Central memory CD8-positive, alpha-beta T cell (primary cell): Measurements from ENCODE around the gene ITIH1.

ENCODE experiments used
- ATAC-seq: fragments of 150-1000 bp; cut with Tn5 transposase; replicated peaks from 2 replicates; pipeline ENCODE4 v1.10.0; 2022; ENCODE audit warnings: mild to moderate bottlenecking, moderate FRiP score, moderate number of reproducible peaks; ENCODE audit not compliant: poor library complexity, severe bottlenecking; ENCODE audit errors: extremely low read depth
- DNase-seq, 2 donors: peaks; one replicate each; pipeline ENCODE4 v3.0.0; 2021; ENCODE audit warnings: low spot score in 2 of 2
- H3K27ac Mint-ChIP-seq: one replicate; pipeline ENCODE4 v1.8.0; 2022; ENCODE audit warnings: low read depth, mild to moderate bottlenecking, moderate library complexity, mixed read lengths
- H3K27me3 Mint-ChIP-seq: one replicate; pipeline ENCODE4 v1.8.0; 2022; ENCODE audit warnings: mixed read lengths
- H3K36me3 Mint-ChIP-seq: one replicate; pipeline ENCODE4 v1.8.0; 2022; ENCODE audit warnings: mild to moderate bottlenecking, moderate library complexity, mixed read lengths; ENCODE audit not compliant: insufficient read depth
- H3K4me1 Mint-ChIP-seq: one replicate; pipeline ENCODE4 v1.8.0; 2022; ENCODE audit warnings: mixed read lengths
- H3K4me3 Mint-ChIP-seq: one replicate; pipeline ENCODE4 v1.8.0; 2022; ENCODE audit warnings: mild to moderate bottlenecking, moderate library complexity, mixed read lengths
- H3K9me3 Mint-ChIP-seq: one replicate; pipeline ENCODE4 v1.8.0; 2022; ENCODE audit warnings: mixed read lengths

The ITIH1 gene

DNA sequence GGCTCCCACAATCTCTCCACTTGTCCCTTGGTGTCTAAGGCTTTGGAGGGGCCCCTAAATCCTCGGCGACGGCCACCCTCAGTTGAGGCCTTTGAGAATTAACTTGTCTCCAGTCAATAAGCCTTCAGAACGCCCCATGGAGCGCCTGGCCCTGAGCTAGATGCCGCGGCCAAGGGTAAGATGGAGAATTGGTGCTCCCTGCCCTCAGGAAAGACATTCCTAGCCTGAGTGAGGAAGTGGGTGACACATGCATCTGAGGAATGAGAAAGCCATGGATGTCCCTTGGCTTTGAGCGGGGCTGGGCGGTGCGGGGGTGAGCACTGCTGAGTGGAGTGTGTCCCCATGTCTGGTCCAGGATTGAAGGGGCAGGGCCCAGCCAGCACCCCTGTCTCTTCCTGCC, 39.8 kb downstream of the ITIH1 start:
- H3K4me3 Mint-ChIP-seq, result no peak overlapping the region
- no peak overlapping the region for H3K27ac Mint-ChIP-seq
- no peaks in the 10 kb centered on the region for H3K27me3 Mint-ChIP-seq
- ATAC-seq (no peak), DNase-seq (no peak)
- no peaks in the 10 kb centered on the region for H3K36me3 Mint-ChIP-seq
- H3K4me1 Mint-ChIP-seq, result no peaks in the 10 kb centered on the region
- no peaks in the 10 kb centered on the region for H3K9me3 Mint-ChIP-seq

DNA sequence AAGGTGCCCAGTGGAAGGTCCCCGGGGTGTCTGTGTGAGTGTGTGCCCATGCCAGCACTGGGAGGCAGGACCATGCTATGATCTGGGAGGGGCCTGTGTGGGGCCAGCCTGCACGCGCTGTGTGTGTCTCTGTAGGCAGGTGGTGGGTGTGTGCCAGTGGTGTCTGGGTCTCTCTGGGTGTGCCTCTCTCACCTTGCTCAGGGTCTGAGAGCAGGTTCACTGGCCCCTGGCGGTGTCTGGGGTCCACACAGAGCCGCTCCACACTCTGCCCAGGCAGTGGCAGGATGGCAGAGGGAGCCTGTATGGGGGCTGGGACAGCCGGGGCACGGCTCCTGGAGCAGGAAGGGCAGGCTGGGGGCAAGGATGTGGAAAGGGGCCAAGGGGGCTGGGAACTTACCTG, 40.5 kb downstream of the ITIH1 start:
- no peaks in the 10 kb centered on the region for H3K9me3 Mint-ChIP-seq
- no peak overlapping the region for H3K4me3 Mint-ChIP-seq
- no peaks in the 10 kb centered on the region for H3K4me1 Mint-ChIP-seq
- no peaks in the 10 kb centered on the region for H3K36me3 Mint-ChIP-seq
- DNase-seq, result no peak
- no peaks in the 10 kb centered on the region for H3K27me3 Mint-ChIP-seq
- no peak overlapping the region for H3K27ac Mint-ChIP-seq
- ATAC-seq, result no peak

DNA sequence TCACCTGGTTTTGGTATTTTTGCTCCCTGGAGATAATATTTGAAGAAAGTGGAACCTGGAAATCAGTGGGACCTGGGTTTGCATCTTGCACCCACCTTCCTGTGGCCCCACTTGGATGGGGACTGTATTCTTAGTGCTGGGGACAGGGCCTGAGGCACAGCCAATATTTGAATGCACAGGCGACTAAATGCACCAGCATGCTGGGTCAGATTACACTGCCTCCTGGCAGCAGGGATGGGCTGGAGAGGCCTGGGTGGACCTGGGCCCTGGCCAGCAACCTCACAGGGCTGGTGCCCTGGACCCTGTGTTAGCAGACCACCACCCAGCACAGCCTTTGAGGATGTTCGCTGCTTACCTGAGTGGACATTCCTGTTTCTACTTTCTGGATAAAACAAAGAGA, 42.5 kb downstream of the ITIH1 start:
- Mint-ChIP-seq H3K27me3 (no peaks in the 10 kb centered on the region), H3K4me3 (no peak overlapping the region), H3K4me1 (no peaks in the 10 kb centered on the region), H3K36me3 (peaks cover 1% of the 10 kb centered on the region), H3K9me3 (no peaks in the 10 kb centered on the region), H3K27ac (no peak overlapping the region)
- ATAC-seq (no peak), DNase-seq (no peak)

DNA sequence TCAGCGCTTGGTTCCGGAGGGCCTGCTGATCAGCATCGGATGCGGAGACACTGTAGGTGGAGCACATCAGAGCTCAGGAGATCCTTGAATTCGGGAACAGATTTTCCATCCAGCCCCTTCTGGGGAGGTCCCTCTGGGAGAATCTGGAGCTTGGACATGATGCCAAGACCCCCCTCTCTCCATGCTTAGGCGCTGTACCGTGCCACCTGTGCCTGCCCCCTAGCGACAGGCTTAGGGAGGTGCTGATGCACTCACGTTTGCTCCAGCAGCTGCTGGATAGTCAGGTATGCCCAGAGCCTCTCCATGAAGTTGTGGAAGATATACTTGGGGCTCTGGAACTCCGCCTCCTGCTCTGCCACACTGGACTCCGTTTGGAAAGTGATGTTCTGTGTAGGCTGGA, 43.3 kb downstream of the ITIH1 start:
- H3K4me3 Mint-ChIP-seq, result no peak overlapping the region
- ATAC-seq (no peak), DNase-seq (no peak)
- no peak overlapping the region for H3K27ac Mint-ChIP-seq
- no peaks in the 10 kb centered on the region for H3K27me3 Mint-ChIP-seq
- H3K4me1 Mint-ChIP-seq, result no peaks in the 10 kb centered on the region
- peaks cover 1% of the 10 kb centered on the region for H3K36me3 Mint-ChIP-seq
- H3K9me3 Mint-ChIP-seq, result no peaks in the 10 kb centered on the region

DNA sequence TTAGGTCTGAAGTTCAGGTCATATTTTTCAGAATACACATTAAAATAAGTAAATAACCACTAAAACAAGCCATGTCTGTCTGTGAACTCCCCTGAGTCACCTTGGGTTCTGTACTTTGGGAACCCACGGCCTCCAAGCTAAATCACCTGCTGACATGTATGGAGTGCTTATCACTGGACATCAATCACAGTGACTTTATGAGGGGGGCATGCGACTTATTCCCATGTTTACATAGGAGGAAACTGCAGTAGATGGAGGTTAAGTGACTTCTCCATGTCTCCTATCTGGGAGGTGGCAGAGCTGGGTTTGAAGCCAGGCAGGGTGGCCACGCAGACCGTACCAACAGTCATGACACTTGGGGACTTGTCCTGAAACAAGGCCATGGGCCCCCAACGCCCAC, 45.0 kb downstream of the ITIH1 start:
- H3K9me3 Mint-ChIP-seq, result no peaks in the 10 kb centered on the region
- H3K36me3 Mint-ChIP-seq, result peaks cover 2% of the 10 kb centered on the region
- ATAC-seq (no peak), DNase-seq (no peak)
- H3K4me3 Mint-ChIP-seq, result no peak overlapping the region
- no peaks in the 10 kb centered on the region for H3K27me3 Mint-ChIP-seq
- no peak overlapping the region for H3K27ac Mint-ChIP-seq
- H3K4me1 Mint-ChIP-seq, result no peaks in the 10 kb centered on the region

DNA sequence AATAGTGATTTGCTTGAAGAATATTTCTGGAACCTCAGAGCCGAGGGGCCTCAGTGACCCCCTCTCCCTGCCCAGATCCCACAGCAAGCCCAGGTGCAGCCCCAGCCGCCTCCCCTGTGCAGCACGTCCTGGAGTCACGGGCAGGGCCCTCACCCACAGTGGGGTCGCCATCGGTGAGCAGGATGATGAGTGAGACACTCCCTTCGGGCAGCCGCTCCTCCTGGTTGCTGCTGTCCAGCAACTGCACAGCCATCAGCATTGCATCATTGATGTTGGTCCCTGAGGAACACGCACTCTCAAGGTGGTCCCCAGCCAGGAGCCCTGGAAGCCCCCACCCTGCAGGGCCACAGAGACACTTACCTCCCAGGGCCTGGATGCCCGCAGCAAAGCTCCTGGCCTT, 46.6 kb downstream of the ITIH1 start:
- ATAC-seq (no peak), DNase-seq (no peak)
- Mint-ChIP-seq H3K36me3 (peaks cover 5% of the 10 kb centered on the region), H3K27me3 (no peaks in the 10 kb centered on the region), H3K4me3 (no peak overlapping the region), H3K9me3 (no peaks in the 10 kb centered on the region), H3K27ac (no peak overlapping the region), H3K4me1 (no peaks in the 10 kb centered on the region)

DNA sequence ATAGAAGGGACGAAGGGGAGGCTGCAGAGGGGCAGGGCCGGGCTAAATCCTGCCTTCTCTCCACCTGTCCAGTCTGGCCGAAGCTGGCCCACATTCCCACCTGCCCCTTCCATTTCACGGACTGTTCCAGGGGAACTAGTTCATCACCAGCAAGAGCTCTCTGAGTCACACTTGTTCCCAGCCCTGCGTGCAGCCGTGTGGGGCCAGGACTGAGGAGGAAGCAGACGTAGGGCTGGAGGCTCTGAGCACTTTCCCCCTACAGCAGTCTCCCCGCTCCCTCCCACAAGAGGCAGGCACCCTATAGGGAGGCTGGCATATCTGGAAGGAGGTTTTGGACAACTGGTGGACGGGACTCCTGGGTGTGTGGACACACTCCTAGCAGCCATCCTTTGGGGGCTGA, 50.0 kb downstream of the ITIH1 start:
- Mint-ChIP-seq H3K4me3 (no peak overlapping the region), H3K4me1 (no peaks in the 10 kb centered on the region), H3K9me3 (no peaks in the 10 kb centered on the region), H3K27ac (no peak overlapping the region), H3K27me3 (no peaks in the 10 kb centered on the region), H3K36me3 (peaks cover 5% of the 10 kb centered on the region)
- DNase-seq (no peak), ATAC-seq (no peak)

DNA sequence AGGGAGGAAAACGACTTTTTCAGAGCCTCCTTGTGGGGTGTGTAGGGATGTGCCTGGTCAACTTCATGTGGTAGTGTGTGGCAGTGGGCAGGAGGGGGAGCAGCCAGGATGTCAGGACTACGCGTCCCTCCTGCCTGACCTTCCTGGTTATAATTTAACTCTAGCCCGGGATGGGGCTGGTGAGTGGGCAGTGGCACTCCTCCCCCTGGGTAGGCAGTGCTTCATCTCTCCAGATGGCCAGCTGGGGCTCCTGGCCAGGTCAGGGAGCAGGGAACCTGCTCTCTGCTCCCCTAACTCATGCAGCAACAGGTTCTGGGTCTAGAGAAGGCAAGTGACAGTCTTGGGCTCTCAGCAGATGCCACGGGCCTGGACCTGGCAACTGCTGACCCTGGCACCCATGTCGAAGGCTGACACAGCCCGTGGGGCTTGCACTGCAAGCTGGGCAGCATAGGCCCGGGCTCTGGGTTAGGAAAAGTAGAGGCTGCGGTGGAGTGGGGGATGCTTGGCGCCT, 50.5 kb downstream of the ITIH1 start:
- Mint-ChIP-seq H3K4me3 (no peak overlapping the region), H3K9me3 (no peaks in the 10 kb centered on the region), H3K27ac (no peak overlapping the region), H3K36me3 (peaks cover 5% of the 10 kb centered on the region), H3K27me3 (no peaks in the 10 kb centered on the region), H3K4me1 (no peaks in the 10 kb centered on the region)
- DNase-seq (no peak), ATAC-seq (no peak)

DNA sequence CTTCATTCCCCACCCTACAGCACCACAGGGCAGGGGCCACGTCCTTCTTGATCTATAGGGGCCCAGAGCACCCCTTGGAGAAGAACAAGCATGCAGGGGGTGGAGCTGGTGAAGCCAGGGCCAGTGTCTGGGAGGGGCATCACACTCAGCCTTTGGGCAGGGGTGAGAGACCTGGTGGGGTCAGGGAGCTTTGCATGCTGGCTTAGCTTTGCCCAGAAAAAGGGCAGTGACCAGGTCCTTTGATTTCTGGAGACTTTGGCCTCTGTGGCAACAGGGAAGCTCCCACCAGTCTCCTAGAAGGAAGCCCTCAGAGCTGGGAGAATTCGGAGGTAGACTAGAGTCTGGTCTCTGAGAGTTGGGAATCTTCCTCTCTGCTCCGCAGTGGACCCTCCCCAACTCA, 52.1 kb downstream of the ITIH1 start:
- no peaks in the 10 kb centered on the region for H3K9me3 Mint-ChIP-seq
- H3K27me3 Mint-ChIP-seq, result no peaks in the 10 kb centered on the region
- H3K27ac Mint-ChIP-seq, result no peak overlapping the region
- H3K4me1 Mint-ChIP-seq, result no peaks in the 10 kb centered on the region
- DNase-seq (no peak), ATAC-seq (no peak)
- H3K4me3 Mint-ChIP-seq, result no peak overlapping the region
- peaks cover 4% of the 10 kb centered on the region for H3K36me3 Mint-ChIP-seq

DNA sequence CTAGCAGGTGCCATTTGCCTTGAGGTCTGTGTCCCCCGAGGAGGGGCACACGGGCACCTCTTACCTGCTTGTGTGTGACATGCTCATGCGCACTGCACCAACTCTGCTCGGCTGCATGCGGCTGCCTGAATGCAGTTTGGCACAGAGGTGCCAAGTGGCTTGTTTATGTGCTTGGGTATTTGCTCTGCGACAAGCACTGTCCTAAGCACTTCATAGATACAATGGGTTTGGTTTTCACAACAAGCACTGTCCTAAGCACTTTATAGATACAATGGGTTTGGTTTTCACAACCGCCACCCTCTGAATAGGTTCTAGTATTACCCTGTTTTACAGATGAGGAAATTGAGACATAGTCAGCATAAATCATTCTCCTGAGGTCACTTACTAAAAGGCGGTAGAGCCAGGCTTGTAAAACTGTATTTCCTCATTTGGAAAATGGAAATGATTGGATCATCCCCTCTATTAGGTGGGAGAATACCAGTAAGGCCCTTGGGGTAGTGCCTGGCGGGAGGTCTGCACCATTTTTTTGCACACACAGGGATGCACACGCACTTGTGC, 52.6 kb downstream of the ITIH1 start:
- no peak for DNase-seq
- Mint-ChIP-seq H3K4me3 (no peak overlapping the region), H3K27me3 (no peaks in the 10 kb centered on the region), H3K9me3 (no peaks in the 10 kb centered on the region), H3K36me3 (peaks cover 5% of the 10 kb centered on the region), H3K4me1 (no peaks in the 10 kb centered on the region), H3K27ac (no peak overlapping the region)
- no peak for ATAC-seq

DNA sequence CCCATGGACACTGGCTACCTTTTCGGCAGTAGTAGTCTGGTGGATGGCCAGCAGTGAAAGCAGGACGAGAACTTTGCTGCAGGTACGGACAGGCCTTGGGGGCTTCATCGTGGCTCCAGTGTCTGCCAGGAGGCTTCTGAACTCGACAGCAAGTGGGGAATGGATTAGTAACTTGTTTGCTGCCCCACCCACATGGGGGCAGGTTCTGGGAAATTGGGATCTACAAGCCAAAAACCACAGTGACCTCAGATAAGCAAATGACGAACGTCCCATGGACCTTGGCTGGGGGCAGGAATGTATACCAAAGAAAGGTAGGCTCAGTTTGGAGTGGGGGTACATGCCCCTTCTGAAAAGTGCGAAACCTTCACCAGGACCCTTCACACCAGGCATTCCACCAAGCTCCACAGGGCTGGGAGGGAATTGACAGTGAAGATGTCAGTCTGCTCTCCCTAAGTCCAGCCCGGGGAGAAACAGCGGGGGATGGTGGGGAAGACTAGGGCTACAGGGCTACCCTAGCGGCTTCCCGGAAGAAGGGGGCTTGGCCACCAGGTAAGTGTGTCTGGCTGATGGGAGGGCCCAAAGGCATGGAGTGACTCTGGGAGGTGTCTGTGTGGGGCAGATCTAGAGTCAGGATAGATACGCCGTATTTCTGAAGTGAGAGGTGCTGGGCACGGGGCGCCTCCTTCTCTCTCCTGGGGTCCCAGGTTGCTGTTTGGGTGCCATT, 53.3 kb downstream of the ITIH1 start, which contains the start of gene ITIH4:
Gene ITIH4 (minus strand): TSS at position 138 of the 724 bp plus-strand sequence. CDS start 30 bp downstream, at position 108.
- Mint-ChIP-seq H3K9me3 (no peaks in the 10 kb centered on the region), H3K36me3 (peaks cover 8% of the 10 kb centered on the region), H3K27ac (peak within 1 kb of the TSS; percentile 53), H3K4me3 (no peak within 1 kb of the TSS), H3K4me1 (no peaks in the 10 kb centered on the region), H3K27me3 (no peaks in the 10 kb centered on the region)
- DNase-seq, result no peak
- ATAC-seq, result no peak

DNA sequence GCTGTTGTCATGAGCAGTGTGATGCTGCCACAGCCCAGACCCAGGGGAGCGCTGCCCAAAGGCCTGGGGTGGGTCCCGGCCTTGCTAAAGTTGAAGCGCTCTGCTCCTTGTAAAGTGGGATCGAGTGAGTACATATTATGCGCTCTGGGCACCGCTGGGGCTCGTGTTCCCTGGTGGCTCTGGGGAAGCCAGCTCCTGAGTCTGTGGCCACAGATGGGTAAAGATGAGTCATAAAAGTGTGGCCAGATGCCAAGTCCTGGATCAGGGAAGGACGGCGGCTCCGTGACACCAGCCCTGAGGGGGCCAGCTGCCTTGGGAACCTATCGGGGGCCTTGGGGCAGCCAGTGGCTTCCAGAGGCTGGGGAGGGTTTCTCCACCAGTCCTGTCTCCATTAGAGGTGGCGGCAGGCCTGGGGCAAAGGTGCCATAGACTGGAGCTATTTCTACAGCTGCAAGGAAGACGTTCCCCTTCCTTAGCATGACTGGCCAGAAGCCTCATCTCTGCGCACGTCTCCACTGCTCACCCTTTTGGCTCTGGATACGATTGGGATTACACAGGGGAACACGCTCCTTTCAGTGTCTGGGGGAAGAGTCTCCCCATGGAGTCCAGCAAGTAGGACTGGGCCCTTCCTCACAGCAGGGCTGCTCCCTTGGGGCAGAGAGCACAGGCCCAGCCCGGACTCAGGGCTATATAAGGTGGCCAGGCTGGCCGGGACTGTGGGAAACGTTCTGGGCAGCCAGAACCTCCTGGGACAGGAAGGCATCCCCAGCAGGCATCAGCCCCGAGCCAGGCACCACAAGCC, 54.3 kb downstream of the ITIH1 start:
- Mint-ChIP-seq H3K9me3 (no peaks in the 10 kb centered on the region), H3K27ac (peak overlapping the region; percentile 53), H3K36me3 (peaks cover 11% of the 10 kb centered on the region), H3K4me1 (peaks cover 4% of the 10 kb centered on the region), H3K27me3 (no peaks in the 10 kb centered on the region), H3K4me3 (no peak overlapping the region)
- DNase-seq (no peak), ATAC-seq (no peak)

DNA sequence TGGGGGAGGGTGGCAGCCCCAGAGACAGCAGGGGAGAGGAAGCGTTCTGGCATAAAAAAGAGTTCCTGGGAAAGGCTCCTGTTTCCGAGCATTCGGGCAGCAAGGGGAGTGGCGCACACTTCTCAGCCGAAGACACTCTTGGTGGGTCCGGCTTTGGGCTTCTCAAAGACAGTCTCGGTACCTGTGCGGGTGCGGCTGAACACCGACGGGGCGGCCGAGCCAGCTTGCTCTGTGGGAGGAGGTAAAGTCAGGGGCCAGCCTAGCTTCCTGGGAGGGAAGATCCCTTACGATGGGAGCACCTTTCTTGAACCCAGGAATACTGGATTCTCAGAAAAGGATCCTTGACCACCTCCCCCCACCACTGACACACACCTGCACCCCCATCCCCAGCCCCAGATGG, 55.8 kb downstream of the ITIH1 start:
- no peaks in the 10 kb centered on the region for H3K9me3 Mint-ChIP-seq
- peaks cover 7% of the 10 kb centered on the region for H3K36me3 Mint-ChIP-seq
- no peaks in the 10 kb centered on the region for H3K27me3 Mint-ChIP-seq
- H3K4me3 Mint-ChIP-seq, result no peak overlapping the region
- ATAC-seq (no peak), DNase-seq (no peak)
- H3K4me1 Mint-ChIP-seq, result peaks cover 17% of the 10 kb centered on the region
- H3K27ac Mint-ChIP-seq, result no peak overlapping the region
